GM10248 (cell line): ENCODE results near the gene BCDIN3D.

Experiments used
- CTCF ChIA-PET: fragments of 300-600 bp; sonication (Branson Sonifier 250); formaldehyde crosslinking; extraction: SDS; loops from one replicate; lab custom pipeline; 2021; ENCODE audit warnings: antibody characterized with exemption; lab: Yijun Ruan, JAX
- POLR2A ChIA-PET: fragments of 350-650 bp; sonication (Branson Sonifier 250); formaldehyde crosslinking; extraction: SDS; loops from one replicate; lab custom pipeline; 2020; ENCODE audit warnings: antibody characterized with exemption; lab: Yijun Ruan, JAX
- DNase-seq: peaks from one replicate; pipeline ENCODE4 v3.0.0; 2012; ENCODE audit errors: extremely low spot score
- TF ChIP-seq, protein P1 (sequence below): IDR thresholded peaks from 2 replicates; pipeline ENCODE4 v1.5.1; 2012; ENCODE audit warnings: mild to moderate bottlenecking, low read depth; ENCODE audit errors: extremely low read depth, missing control alignments, control extremely low read depth

The BCDIN3D gene

GRCh38 chr12:49804821-49805220, 38.1 kb downstream of the BCDIN3D start:
- TF ChIP-seq, protein P1, sequence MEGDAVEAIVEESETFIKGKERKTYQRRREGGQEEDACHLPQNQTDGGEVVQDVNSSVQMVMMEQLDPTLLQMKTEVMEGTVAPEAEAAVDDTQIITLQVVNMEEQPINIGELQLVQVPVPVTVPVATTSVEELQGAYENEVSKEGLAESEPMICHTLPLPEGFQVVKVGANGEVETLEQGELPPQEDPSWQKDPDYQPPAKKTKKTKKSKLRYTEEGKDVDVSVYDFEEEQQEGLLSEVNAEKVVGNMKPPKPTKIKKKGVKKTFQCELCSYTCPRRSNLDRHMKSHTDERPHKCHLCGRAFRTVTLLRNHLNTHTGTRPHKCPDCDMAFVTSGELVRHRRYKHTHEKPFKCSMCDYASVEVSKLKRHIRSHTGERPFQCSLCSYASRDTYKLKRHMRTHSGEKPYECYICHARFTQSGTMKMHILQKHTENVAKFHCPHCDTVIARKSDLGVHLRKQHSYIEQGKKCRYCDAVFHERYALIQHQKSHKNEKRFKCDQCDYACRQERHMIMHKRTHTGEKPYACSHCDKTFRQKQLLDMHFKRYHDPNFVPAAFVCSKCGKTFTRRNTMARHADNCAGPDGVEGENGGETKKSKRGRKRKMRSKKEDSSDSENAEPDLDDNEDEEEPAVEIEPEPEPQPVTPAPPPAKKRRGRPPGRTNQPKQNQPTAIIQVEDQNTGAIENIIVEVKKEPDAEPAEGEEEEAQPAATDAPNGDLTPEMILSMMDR, result no peak
- DNase-seq, result no peak
- POLR2A ChIA-PET, result no interaction called here
- CTCF ChIA-PET, result interaction anchor here (0.9 to 3.1 kb wide), 7 partner anchors 8 to 162 kb away, joined by 3 to 9 read pairs (median 4); partner anchors contain the start of gene NCKAP5L

DNA sequence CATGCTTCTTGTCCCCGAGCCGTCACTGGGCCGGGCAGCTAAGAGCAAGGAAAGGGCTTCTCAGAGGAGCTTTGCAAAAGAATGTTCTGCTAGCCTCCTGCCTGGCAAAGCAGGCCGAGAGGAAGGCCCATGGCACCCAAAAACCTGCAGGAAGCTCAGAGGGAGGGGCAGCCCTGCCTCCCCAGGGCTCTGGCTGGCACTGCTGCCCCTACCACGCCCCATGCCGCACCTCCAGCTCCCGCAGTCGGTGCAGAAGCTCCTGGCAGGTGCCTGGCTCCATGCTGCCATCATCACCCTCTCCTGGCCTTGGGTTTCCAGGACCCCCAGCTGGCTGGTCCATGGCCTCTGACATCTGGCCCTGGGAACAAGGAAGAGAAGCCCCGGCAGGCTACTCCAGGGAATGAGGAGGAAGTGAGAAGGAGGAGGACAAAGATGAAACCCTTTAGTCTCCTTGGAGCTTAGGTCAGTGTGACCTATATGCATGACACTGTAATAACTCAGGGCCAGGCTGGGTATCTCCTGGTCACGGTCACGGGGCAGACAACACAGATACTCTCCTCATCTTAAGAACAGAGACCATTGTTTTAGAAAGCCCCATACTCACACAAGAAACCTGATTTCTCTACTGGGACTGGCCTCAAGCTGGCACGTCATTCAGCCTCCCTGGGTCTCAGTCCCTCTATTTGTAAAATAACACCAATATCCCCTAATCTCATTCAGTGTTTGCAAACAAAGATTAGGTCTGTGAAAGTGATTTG, 39.0 kb downstream of the BCDIN3D start:
- TF ChIP-seq, protein P1, result no peak
- ChIA-PET CTCF (interaction anchor here (1.1 to 3.1 kb wide), 8 partner anchors 9 to 142 kb away, joined by 3 to 9 read pairs (median 4); partner anchors contain the start of genes NCKAP5L and TMBIM6), POLR2A (no interaction called here)
- DNase-seq, result no peak

DNA sequence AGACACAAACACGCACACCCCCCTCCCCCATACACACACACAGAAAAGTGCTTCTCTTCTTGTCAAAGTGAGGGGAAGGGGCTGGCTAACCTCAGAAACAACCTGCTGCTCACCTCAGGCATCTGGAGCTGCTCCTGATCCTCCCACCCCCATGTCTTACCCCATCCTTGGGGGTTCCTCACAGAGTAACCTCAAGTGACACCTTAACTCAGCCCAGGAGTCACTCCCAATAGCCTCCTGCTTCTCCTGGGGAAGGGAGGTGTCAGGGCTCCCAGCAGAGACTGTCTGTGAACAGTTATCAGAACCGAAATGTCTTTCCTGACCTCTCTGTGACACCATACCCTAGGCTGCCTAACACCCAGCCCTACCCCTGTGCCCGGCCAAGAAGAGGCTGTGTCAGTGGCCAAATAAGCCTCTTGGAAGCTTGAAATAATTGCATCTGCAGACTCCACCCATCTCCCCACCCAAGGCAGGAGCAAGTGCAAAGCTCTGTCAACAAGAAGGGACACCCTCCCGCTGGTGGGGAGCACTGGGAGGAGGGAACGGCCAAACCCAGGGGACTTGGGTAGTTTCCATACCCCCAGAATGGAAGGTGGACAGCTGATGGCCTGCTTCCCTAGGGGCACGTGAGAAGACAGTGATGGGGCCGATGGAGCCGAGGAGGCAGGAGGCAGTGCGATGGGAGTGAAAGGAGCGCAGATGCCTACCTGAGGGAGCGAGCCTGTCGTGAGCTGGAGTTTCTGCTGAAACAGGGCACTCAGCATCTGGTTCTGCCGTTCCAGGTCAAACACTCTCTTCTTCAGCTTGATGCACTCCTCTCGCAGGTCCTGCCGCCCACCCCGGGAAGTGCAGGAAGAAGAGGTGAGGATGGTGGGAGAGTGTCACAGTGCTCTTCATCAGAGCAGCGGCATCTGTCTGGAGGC, 41.5 kb downstream of the BCDIN3D start:
- ChIA-PET CTCF (interaction anchor here (0.8 to 2.6 kb wide), 7 partner anchors 23 to 60 kb away, joined by 3 to 13 read pairs (median 4); partner anchors contain the start of gene TMBIM6), POLR2A (interaction anchor here (0.6 kb wide), 1 partner anchor 50 kb away, joined by 5 read pairs; no protein-coding TSS in a partner anchor)
- no peak for DNase-seq
- TF ChIP-seq, protein P1, result no peak

DNA sequence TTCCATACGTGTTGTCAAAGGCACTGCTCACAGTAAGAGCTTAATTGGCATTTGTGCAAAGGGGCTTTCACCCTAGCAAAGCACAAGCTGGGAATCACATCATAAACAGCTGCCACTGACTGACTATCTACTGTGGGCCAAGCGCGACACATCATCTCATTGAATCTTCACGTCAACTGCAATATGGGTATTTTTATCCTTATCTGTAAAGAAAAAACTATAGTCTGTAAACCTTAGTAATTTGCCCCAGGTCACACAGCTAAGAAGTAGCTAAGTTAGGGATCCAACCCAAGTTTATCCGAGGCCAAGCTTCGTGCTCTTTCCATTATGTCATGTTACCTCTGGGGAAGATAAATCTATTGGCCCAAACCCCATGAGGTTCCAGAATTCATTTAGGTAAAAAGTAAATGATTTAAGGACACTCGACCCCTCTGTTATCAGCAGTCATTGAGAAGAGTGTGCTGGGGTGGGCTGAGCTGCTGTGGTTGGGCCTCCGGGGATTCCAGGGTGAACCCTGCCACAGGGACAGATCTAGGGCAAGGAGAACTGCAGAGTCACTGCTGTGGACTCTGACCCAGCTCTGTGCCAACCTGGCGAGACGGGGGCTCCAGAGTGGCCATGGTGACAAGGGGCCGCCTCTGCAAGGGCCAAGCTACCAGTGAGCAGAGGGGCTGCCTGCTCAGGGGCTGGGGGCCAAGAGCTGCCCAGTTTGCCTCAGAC, 42.3 kb downstream of the BCDIN3D start:
- ChIA-PET CTCF (interaction anchor here (0.8 to 2.6 kb wide), 6 partner anchors 10 to 59 kb away, joined by 3 to 13 read pairs (median 4); partner anchors contain the start of gene TMBIM6), POLR2A (no interaction called here)
- TF ChIP-seq, protein P1, result no peak
- DNase-seq, result no peak

- ChIA-PET CTCF (interaction anchor here (1.1 to 6.0 kb wide), 4 partner anchors 12 to 58 kb away, joined by 3 to 34 read pairs (median 4); partner anchors contain the start of gene TMBIM6), POLR2A (no interaction called here)
- no peak for DNase-seq
- TF ChIP-seq, protein P1, result no peak
Measured at GRCh38 chr12:49798934-49799333, 44.0 kb downstream of the BCDIN3D start.

GRCh38 chr12:49798248-49798647, 44.7 kb downstream of the BCDIN3D start:
- CTCF ChIA-PET, result interaction anchor here (1.0 to 6.0 kb wide), 4 partner anchors 8 to 57 kb away, joined by 3 to 34 read pairs (median 3); partner anchors contain the start of gene TMBIM6
- peak; percentile 9 for DNase-seq
- TF ChIP-seq, protein P1, result no peak
- POLR2A ChIA-PET, result no interaction called here
